ENCODE data around the gene MLXIP. TPM values are rescaled to one million over a fixed set of nuclear protein-coding genes. Genes with fewer than 3 reads are reported as not detected.
A peak's percentile ranks its signal among the peaks of the same experiment; 100 is the strongest.

Gene MLXIP
- total and polyA plus RNA-seq, 2 of the 13 experiments (the other 11 are each of a cell fraction or from before 2014, with no cell fraction given): 5.3 to 6.7 TPM

GRCh38 chr12:122184517-122184916, 106.0 kb downstream of the MLXIP start:
- ChIA-PET CTCF (ENCODE audit: low intra/inter-chr PET ratio, low total read pairs) (no interaction called here), POLR2A (no interaction called here)
- FAIRE-seq: no peak
- no peaks in the 10 kb centered on the region for H3K9me3 ChIP-seq (ENCODE audit: low read length)
- no peaks in the 10 kb centered on the region for H3K36me3 ChIP-seq (replicated peaks in 1 of 2; ENCODE audit: control insufficient read depth in 1 of 2, insufficient read depth in 2 of 2, low read length in 2 of 2)
- TF ChIP-seq ZNF687 (CRISPR knock-in tag; IDR thresholded peaks at IDR 0.05) (peak; percentile 16; the same call in 1 of the 2 replicates), MEIS1 (CRISPR knock-in tag; IDR thresholded peaks at IDR 0.05; ENCODE audit: borderline replicate concordance) (no peak), GABPA (IDR thresholded peaks at IDR 0.05; ENCODE audit: low read depth, low read length) (no peak), GABPA (CRISPR knock-in tag; IDR thresholded peaks at IDR 0.05; ENCODE audit: low read depth) (peak; percentile 15; the same call in 1 of the 2 replicates), XRCC5 (optimal IDR thresholded peaks at IDR 0.05; ENCODE audit: low read length) (no peak), CEBPZ (IDR thresholded peaks at IDR 0.05; ENCODE audit: low read length) (no peak), SIN3A (IDR thresholded peaks at IDR 0.05; ENCODE audit: borderline replicate concordance, low read depth, low read length) (no peak)
- H3K79me2 ChIP-seq (ENCODE audit: insufficient read depth, low read length): no peaks in the 10 kb centered on the region
- no peak overlapping the region for H3K27ac ChIP-seq (ENCODE audit: extremely low read length, insufficient read depth, low read length)
- H3K4me3 ChIP-seq (replicated peaks in 1 of 3; ENCODE audit: insufficient read depth in 1 of 3, low read depth in 2 of 3, low read length in 3 of 3): no peak overlapping the region
- WGBS (ENCODE audit: low lambda C conversion rate): 70% methylated on average over 17 of the region's 18 CpGs
- no peak for DNase-seq (ENCODE audit: low spot score)
- H3K4me1 ChIP-seq (ENCODE audit: insufficient read depth, low read length): peaks cover 20% of the 10 kb centered on the region
- in situ Hi-C loops (cut with HindIII; ENCODE audit: extremely low pct_ligation_motif_present, low pct_unique_long_range_greater_than_20kb): loop anchor here (10.0 kb wide), 1 partner anchor 130 kb away; no protein-coding TSS in a partner anchor
- peak overlapping the region; percentile 55; the same call in 1 of the 2 replicates for H3K4me2 ChIP-seq (ENCODE audit: low read depth, low read length)
- no peak overlapping the region for H2AFZ ChIP-seq (ENCODE audit: low read length)
- BruUV-seq (replicated peaks): no TSS peak
- no peak for ATAC-seq
- intact Hi-C loops (cut with micrococcal nuclease; ENCODE audit: unreplicated experiment): no loop called here
- H3K9ac ChIP-seq (ENCODE audit: insufficient read depth, low read depth, low read length): no peak overlapping the region
- no peaks in the 10 kb centered on the region for H4K20me1 ChIP-seq (ENCODE audit: insufficient read depth, low read length)
- peaks cover 3 to 29% of the 10 kb centered on the region in 2 experiments; a peak in 3 of 5 replicates for H3K27me3 ChIP-seq (ENCODE audit: control insufficient read depth in 1 of 2, insufficient read depth in 2 of 2, low read length in 2 of 2)
